GM12864 (cell line): ENCODE data around the gene FAM162A.

Experiments
- DNase-seq: peaks from one replicate; pipeline ENCODE4 v3.0.0-alpha.2; 2011; ENCODE audit warnings: low read depth
- H3K4me3 ChIP-seq: 2 replicates; pipeline ENCODE4 v1.5.1; 2011; ENCODE audit warnings: mild to moderate bottlenecking, low read depth, low read length, control low read depth
- TF ChIP-seq, protein P1 (sequence below): IDR thresholded peaks from 2 replicates; pipeline ENCODE4 v1.5.1; 2011; ENCODE audit warnings: low read depth, mild to moderate bottlenecking, moderate library complexity, low read length, control low read depth, inconsistent platforms; ENCODE audit errors: missing control alignments

The FAM162A gene

DNA sequence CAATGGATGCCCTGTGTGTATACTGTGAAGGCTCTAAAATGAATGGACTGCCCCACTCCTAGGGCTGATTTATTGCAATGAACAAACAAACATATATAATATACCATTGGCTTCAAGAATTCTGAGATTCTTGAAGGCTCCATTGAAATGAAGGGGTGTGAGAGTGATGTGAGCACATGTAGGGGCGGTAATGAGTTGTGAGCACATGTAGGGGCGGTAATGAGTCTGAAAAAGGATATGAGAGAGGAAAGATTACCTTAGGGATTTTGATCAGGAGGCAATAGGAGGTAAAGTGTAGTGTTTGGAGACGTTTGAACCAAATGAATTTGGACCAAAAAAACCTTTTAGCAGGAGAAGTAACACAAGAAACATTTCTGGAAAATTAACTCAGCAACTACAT lies 3.7 kb downstream of the FAM162A start:
- no peak overlapping the region for H3K4me3 ChIP-seq
- DNase-seq = no peak
- TF ChIP-seq, protein P1, sequence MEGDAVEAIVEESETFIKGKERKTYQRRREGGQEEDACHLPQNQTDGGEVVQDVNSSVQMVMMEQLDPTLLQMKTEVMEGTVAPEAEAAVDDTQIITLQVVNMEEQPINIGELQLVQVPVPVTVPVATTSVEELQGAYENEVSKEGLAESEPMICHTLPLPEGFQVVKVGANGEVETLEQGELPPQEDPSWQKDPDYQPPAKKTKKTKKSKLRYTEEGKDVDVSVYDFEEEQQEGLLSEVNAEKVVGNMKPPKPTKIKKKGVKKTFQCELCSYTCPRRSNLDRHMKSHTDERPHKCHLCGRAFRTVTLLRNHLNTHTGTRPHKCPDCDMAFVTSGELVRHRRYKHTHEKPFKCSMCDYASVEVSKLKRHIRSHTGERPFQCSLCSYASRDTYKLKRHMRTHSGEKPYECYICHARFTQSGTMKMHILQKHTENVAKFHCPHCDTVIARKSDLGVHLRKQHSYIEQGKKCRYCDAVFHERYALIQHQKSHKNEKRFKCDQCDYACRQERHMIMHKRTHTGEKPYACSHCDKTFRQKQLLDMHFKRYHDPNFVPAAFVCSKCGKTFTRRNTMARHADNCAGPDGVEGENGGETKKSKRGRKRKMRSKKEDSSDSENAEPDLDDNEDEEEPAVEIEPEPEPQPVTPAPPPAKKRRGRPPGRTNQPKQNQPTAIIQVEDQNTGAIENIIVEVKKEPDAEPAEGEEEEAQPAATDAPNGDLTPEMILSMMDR = no peak

DNA sequence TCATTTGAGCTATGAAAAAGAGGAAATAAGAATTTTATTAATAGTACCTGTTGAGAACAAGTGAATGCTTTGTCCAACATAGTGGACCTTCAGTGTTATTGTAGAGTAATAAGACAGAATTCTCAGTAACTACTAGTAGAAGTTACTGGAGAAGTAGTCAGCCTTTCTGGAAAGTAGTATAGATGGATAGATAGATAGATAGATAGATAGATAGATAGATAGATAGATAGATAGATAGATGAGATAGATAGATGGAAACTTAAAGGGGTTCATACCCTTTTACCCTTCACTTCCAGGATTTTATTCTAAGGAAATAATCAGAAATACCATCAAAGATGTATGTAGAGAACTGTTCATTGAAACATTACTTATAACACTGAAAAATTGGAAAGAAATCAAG lies 5.2 kb downstream of the FAM162A start:
- TF ChIP-seq, protein P1 = no peak
- no peak for DNase-seq
- H3K4me3 ChIP-seq = no peak overlapping the region

DNA sequence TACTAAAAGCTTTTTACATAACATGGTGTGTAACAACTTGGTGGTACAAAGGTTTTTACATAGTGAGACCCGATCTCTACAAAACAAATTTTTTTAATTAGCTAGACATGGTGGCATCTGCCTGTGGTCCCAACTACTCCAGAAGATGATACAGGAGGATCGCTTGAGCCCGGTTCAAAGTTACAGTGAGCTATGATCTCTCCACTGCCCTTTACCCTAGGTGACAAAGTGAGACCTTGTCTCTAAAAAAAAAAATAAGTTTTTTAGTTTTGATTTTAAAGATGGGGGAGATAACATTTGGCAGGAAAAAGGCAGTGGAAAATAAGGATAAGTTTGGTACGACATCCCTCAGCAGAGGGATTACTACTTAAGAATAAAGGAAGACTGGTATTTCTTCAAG lies 5.9 kb downstream of the FAM162A start:
- TF ChIP-seq, protein P1 = no peak
- H3K4me3 ChIP-seq = no peak overlapping the region
- DNase-seq = no peak

DNA sequence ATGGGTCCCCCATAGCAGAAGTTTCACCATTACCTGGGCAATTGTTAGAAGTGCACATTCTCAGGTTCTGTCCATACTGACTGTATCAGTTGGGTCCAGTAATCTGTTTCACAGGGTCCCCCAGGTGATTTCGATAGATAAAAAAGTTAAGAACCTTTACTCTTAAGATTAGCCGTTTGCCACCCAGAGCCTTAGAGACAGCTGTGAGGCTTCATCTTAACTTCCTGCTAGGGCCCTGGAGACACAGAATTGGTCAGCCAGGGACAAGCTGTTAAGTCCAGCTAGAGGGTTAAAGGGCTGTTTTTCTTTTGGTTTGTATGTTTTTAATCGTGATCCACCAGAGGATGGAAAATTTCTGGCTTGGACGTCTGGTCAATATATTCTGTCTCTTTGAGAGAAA lies 6.7 kb downstream of the FAM162A start:
- DNase-seq = no peak
- TF ChIP-seq, protein P1 = no peak
- no peak overlapping the region for H3K4me3 ChIP-seq

DNA sequence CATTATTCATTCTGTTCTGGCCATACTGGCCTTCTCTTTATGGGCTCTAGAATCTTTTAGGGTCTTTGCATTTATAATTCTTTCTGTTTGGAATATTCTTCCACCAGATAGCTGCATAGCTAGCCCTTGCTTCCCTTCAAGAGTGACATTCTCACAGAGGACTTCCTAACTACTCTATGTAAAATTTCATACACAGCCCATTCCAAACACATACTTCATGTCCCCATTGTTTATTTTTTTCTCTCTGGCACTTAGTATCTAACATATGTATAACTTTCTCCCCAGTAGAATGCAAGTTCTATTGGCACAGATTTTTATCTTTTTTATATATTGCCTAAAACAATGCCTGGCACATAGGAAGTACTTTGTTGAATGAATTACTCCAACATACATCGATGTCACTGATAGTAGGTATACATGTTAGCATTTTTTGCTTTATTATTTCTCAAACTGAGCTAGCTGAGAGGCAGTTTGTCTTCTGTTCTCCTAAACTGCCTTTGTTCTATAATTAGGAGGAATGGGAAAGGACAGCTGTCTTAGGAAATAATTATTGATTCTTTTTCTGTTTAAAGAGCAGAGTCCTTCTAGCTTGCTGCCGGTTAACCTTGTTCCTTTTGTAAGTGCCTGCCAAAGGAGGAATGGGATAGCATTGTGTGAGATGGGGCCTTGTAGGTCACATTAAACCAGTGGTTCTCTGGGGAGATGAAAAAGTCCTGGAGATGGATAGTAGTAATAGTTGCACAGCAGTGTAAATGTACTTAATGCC lies 7.9 kb downstream of the FAM162A start:
- H3K4me3 ChIP-seq = no peak overlapping the region
- no peak for DNase-seq
- TF ChIP-seq, protein P1 = no peak

DNA sequence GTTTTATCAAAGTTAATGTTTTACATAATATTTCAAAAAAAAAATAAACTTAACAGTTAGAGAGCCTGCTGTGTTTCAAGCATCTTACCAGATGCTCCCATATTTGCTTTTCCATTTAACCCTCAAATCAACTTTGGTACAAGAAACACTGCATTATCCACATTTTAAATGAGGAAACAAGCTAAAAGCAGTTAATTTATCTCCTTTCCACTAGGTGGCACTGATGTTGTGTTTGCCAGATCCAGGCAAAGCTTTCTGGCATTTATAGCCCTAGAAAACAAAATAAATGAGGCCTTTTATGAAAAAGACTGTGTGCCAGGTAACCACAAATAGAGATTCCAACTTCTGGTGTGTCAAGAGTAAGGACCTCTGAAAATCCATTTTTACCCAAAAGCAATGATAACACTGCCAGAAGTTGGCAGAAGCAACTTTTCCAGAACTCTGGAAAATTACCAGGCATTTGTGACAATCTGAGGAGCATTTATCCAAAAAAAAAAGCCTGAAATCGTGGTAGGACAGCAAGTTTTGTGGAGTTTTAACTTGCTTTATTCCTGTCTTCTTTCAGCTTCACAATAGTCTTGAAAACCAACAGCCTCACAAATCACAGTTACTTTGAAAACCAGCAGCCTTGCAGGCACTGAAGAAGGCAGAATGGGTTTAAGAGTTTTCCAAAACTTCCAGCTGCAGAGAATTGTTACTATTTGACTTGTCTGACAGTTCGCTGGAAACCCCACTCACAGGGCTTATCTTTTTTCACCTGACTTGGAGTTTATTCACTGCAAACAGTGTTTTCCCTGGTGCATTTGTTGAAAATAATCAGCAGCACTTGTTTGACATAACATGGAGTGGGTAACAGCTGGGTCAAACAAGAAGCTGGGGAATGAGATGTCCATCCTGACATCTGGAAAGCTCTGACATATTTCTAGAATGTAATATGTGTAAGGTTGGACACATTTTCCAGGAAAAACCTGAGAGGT lies 9.2 kb downstream of the FAM162A start:
- no peak overlapping the region for H3K4me3 ChIP-seq
- TF ChIP-seq, protein P1 = peak; percentile 66
- DNase-seq = no peak
